ENCODE data around the gene HIGD1B. TPM values are rescaled to one million over a fixed set of nuclear protein-coding genes. Genes with fewer than 3 reads are reported as not detected.

Gene HIGD1B
- total RNA-seq, 4 donors from 2014 or later: 0.96 TPM; not detected in 3

GRCh38 chr17:44830359-44831288, 17.1 kb upstream of the HIGD1B start:
- WGBS, 2 donors (ENCODE audit: low coverage in 1 of 2): 5 to 11% methylated on average over 3 to 35 of the region's 58 CpGs
- Histone ChIP-seq H3K4me3 (peak overlapping the region; percentile 37 to 67 (median 46)), H3K9me3 (no peaks in the 10 kb centered on the region), H3K4me1 (peaks cover 0 to 20% (median 12%) of the 10 kb centered on the region in 4 donors), H3K27ac (peak overlapping the region; percentile 81 to 89 (median 86)), H3K36me3 (no peaks in the 10 kb centered on the region), H3K27me3 (peaks cover 95% of the 10 kb centered on the region)
- DNase-seq: peak; percentile 10
- no peak for TF ChIP-seq POLR2A (IDR thresholded peaks at IDR 0.05)
- no peak for TF ChIP-seq CTCF (IDR thresholded peaks at IDR 0.05)
- TF ChIP-seq POLR2AphosphoS5 (IDR thresholded peaks at IDR 0.05): no peak
- no peak for TF ChIP-seq EP300 (IDR thresholded peaks at IDR 0.05; ENCODE audit: low read depth)
- in situ Hi-C loops (cut with MboI; ENCODE audit: low pct_ligation_motif_present in 1 of 4, low pct_unique_long_range_greater_than_20kb in 1 of 4, low sequenced_read_pairs in 3 of 4): no loop called here
- intact Hi-C loops (cut with DNase I; ENCODE audit: low total_unique reads): no loop called here

- TF ChIP-seq POLR2A (IDR thresholded peaks at IDR 0.05): no peak
- TF ChIP-seq POLR2AphosphoS5 (IDR thresholded peaks at IDR 0.05): no peak
- no peak for TF ChIP-seq EP300 (IDR thresholded peaks at IDR 0.05; ENCODE audit: low read depth)
- TF ChIP-seq CTCF (IDR thresholded peaks at IDR 0.05): no peak
- WGBS, 2 donors (ENCODE audit: low coverage in 1 of 2): 77% methylated on average over 12 of the region's 12 CpGs; no CpG with 5 or more reads in 1 of the 2 donors
Observed at GRCh38 chr17:44831371-44831770, 16.3 kb upstream of the HIGD1B start.

GRCh38 chr17:44832805-44833204, 14.9 kb upstream of the HIGD1B start:
- H3K4me3 ChIP-seq: no peak overlapping the region
- no peaks in the 10 kb centered on the region for H3K36me3 ChIP-seq
- H3K4me1 ChIP-seq: peaks cover 0 to 20% (median 12%) of the 10 kb centered on the region in 4 donors
- H3K9me3 ChIP-seq: no peaks in the 10 kb centered on the region
- DNase-seq: no peak
- intact Hi-C loops (cut with DNase I; ENCODE audit: low total_unique reads): no loop called here
- H3K27ac ChIP-seq: no peak overlapping the region
- TF ChIP-seq CTCF (IDR thresholded peaks at IDR 0.05): no peak
- TF ChIP-seq POLR2AphosphoS5 (IDR thresholded peaks at IDR 0.05): no peak
- no peak for TF ChIP-seq POLR2A (IDR thresholded peaks at IDR 0.05)
- no peak for TF ChIP-seq EP300 (IDR thresholded peaks at IDR 0.05; ENCODE audit: low read depth)
- WGBS, 2 donors (ENCODE audit: low coverage in 1 of 2): 68 to 77% methylated on average over 3 to 5 of the region's 5 CpGs
- in situ Hi-C loops (cut with MboI; ENCODE audit: low pct_ligation_motif_present in 1 of 4, low pct_unique_long_range_greater_than_20kb in 1 of 4, low sequenced_read_pairs in 3 of 4): no loop called here
- H3K27me3 ChIP-seq: peaks cover 80% of the 10 kb centered on the region

More at GRCh38 chr17:44831371-44831770, 16.3 kb upstream of the HIGD1B start:
- in situ Hi-C loops (cut with MboI; ENCODE audit: low pct_ligation_motif_present in 1 of 4, low pct_unique_long_range_greater_than_20kb in 1 of 4, low sequenced_read_pairs in 3 of 4): no loop called here
- Histone ChIP-seq H3K4me1 (peaks cover 0 to 20% (median 12%) of the 10 kb centered on the region in 4 donors), H3K27ac (no peak overlapping the region), H3K36me3 (no peaks in the 10 kb centered on the region), H3K27me3 (peaks cover 94% of the 10 kb centered on the region), H3K4me3 (no peak overlapping the region), H3K9me3 (no peaks in the 10 kb centered on the region)
- intact Hi-C loops (cut with DNase I; ENCODE audit: low total_unique reads): no loop called here
- no peak for DNase-seq

- intact Hi-C loops (cut with DNase I; ENCODE audit: low total_unique reads): no loop called here
- in situ Hi-C loops (cut with MboI; ENCODE audit: low pct_ligation_motif_present in 1 of 4, low pct_unique_long_range_greater_than_20kb in 1 of 4, low sequenced_read_pairs in 3 of 4): no loop called here
- WGBS, 2 donors (ENCODE audit: low coverage in 1 of 2): 26 to 69% methylated on average over 2 of the region's 2 CpGs
Observed at GRCh38 chr17:44837196-44837595, 10.5 kb upstream of the HIGD1B start.

More at GRCh38 chr17:44837196-44837595, 10.5 kb upstream of the HIGD1B start:
- H3K4me1 ChIP-seq: no peaks in the 10 kb centered on the region
- no peaks in the 10 kb centered on the region for H3K36me3 ChIP-seq
- TF ChIP-seq POLR2AphosphoS5 (IDR thresholded peaks at IDR 0.05) (no peak), EP300 (IDR thresholded peaks at IDR 0.05; ENCODE audit: low read depth) (no peak), CTCF (IDR thresholded peaks at IDR 0.05) (no peak), POLR2A (IDR thresholded peaks at IDR 0.05) (no peak)
- peaks cover 39% of the 10 kb centered on the region for H3K27me3 ChIP-seq
- H3K9me3 ChIP-seq: no peaks in the 10 kb centered on the region
- no peak overlapping the region for H3K27ac ChIP-seq
- DNase-seq: no peak
- no peak overlapping the region for H3K4me3 ChIP-seq
